Upper lobe of left lung (tissue), 4 donors: ENCODE results near the gene MYLK2.

Source experiments
- EP300 ChIP-seq, 4 donors: sonication (generic); formaldehyde crosslinking; IDR thresholded peaks; one replicate each; pipeline ENCODE4 v1.5.1; 2017; ENCODE audit warnings: antibody characterized with exemption in 4 of 4, control low read depth in 2 of 4
- TF ChIP-seq, protein P1 (sequence below), 6 experiments: fragments of 450-650 bp in 4 of 6; fragments of 200-600 bp in 2 of 6; sonication (generic) in 2 of 6; IDR thresholded peaks; one replicate each; pipeline ENCODE4 v1.5.1; 2016 to 2019; ENCODE audit warnings: antibody characterized with exemption in 6 of 6

- TF ChIP-seq, protein P1, sequence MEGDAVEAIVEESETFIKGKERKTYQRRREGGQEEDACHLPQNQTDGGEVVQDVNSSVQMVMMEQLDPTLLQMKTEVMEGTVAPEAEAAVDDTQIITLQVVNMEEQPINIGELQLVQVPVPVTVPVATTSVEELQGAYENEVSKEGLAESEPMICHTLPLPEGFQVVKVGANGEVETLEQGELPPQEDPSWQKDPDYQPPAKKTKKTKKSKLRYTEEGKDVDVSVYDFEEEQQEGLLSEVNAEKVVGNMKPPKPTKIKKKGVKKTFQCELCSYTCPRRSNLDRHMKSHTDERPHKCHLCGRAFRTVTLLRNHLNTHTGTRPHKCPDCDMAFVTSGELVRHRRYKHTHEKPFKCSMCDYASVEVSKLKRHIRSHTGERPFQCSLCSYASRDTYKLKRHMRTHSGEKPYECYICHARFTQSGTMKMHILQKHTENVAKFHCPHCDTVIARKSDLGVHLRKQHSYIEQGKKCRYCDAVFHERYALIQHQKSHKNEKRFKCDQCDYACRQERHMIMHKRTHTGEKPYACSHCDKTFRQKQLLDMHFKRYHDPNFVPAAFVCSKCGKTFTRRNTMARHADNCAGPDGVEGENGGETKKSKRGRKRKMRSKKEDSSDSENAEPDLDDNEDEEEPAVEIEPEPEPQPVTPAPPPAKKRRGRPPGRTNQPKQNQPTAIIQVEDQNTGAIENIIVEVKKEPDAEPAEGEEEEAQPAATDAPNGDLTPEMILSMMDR (IDR thresholded peaks at IDR 0.05), result no peak
- TF ChIP-seq EP300 (IDR thresholded peaks at IDR 0.05), result no peak
Observed at GRCh38 chr20:31809661-31810060, 9.5 kb upstream of the MYLK2 start.
